Measurements from ENCODE around the gene CNOT10. TPM values are rescaled to one million over a fixed set of nuclear protein-coding genes. Genes with fewer than 3 reads are reported as not detected.
"Not testable (repeated sequence)": the region's sequence is repeated elsewhere in the genome, so short reads cannot be mapped to it uniquely, and the experiment has no call there.

CNOT10 gene
- polyA plus RNA-seq, 1 of the 3 experiments (the other 2 are of a cell fraction), result 23.5 TPM

DNA sequence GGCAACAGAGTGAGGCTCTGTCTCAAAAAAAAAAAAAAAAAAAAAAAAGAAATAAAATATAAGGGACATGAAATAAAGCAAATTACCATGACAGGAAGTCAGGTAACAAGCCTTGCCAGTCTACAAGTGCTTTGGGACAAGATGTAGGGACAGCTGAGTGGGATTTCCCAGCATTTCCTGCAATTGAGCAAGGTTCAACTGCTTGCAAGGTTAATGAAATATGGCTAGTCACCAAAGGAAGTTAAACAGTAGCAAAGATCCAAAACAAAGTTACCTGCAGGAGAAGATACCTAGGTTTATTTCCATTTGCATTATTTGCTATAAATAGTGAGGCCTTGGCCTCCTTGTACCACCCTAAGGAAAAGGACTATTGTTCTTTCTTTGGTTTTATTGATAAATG lies 22.3 kb upstream of the CNOT10 start:
- POLR2A ChIA-PET, result no interaction called here

DNA sequence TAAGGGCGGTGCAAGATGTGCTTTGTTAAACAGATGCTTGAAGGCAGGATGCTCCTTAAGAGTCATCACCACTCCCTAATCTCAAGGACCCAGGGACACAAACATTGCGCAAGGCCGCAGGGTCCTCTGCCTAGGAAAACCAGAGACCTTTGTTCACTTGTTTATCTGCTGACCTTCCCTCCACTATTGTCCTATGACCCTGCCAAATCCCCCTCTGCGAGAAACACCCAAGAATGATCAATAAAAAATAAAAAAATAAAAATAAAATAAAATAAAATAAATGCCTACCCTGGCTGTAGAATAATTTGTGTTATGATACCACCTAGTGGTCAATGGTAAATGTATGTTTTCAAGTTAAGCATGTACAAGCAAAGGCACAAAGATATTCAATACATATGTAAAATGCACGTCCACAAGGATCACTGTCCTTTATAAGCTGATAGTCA lies 20.3 kb upstream of the CNOT10 start:
- H3K9me3 ChIP-seq; H3K4me1 ChIP-seq (ENCODE audit: control insufficient read depth in 1 of 2, insufficient read depth in 2 of 2, low read depth in 1 of 2, low read length in 1 of 2); H3F3A ChIP-seq (replicated peaks; ENCODE audit: insufficient read depth); H3K4me2 ChIP-seq; H3K27me3 ChIP-seq (ENCODE audit: insufficient read depth); H4K20me1 ChIP-seq (ENCODE audit: insufficient read depth); H3K36me3 ChIP-seq (replicated peaks in 1 of 2; ENCODE audit: control insufficient read depth in 1 of 2, insufficient read depth in 2 of 2, low read length in 1 of 2); POLR2A ChIA-PET; H3K27ac ChIP-seq (ENCODE audit: low read depth in 2 of 2, low read length in 1 of 2); H3K4me3 ChIP-seq (ENCODE audit: low read depth in 2 of 2, low read length in 1 of 2); H3K9me2 ChIP-seq; H2AFZ ChIP-seq (ENCODE audit: low read depth); H3K79me2 ChIP-seq (ENCODE audit: insufficient read depth); H3K9ac ChIP-seq: not testable (repeated sequence)
- 45% methylated on average over 5 of the region's 5 CpGs for WGBS (ENCODE audit: low lambda C conversion rate)
- peak; percentile 66 for DNase-seq
- CTCF ChIA-PET, result interaction anchor here (0.6 to 14.6 kb wide), 11 partner anchors 11 to 367 kb away, joined by 3 to 114 read pairs (median 3); no protein-coding TSS in a partner anchor
- TF ChIP-seq RAD21 (IDR thresholded peaks at IDR 0.05; ENCODE audit: low read length) (peak; percentile 73), SMC3 (IDR thresholded peaks at IDR 0.05; ENCODE audit: low read depth, low read length) (peak; percentile 50)
- TF ChIP-seq, protein P1, sequence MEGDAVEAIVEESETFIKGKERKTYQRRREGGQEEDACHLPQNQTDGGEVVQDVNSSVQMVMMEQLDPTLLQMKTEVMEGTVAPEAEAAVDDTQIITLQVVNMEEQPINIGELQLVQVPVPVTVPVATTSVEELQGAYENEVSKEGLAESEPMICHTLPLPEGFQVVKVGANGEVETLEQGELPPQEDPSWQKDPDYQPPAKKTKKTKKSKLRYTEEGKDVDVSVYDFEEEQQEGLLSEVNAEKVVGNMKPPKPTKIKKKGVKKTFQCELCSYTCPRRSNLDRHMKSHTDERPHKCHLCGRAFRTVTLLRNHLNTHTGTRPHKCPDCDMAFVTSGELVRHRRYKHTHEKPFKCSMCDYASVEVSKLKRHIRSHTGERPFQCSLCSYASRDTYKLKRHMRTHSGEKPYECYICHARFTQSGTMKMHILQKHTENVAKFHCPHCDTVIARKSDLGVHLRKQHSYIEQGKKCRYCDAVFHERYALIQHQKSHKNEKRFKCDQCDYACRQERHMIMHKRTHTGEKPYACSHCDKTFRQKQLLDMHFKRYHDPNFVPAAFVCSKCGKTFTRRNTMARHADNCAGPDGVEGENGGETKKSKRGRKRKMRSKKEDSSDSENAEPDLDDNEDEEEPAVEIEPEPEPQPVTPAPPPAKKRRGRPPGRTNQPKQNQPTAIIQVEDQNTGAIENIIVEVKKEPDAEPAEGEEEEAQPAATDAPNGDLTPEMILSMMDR (IDR thresholded peaks at IDR 0.05), result peak; percentile 61

More for the DNA sequence above, 22.3 kb upstream of the CNOT10 start:
- Histone ChIP-seq H4K20me1 (ENCODE audit: insufficient read depth) (no peaks in the 10 kb centered on the region), H3K79me2 (ENCODE audit: insufficient read depth) (no peaks in the 10 kb centered on the region), H3K36me3 (replicated peaks in 1 of 2; ENCODE audit: control insufficient read depth in 1 of 2, insufficient read depth in 2 of 2, low read length in 1 of 2) (no peaks in the 10 kb centered on the region), H3K4me3 (ENCODE audit: low read depth in 2 of 2, low read length in 1 of 2) (no peak overlapping the region), H3K4me1 (ENCODE audit: control insufficient read depth in 1 of 2, insufficient read depth in 2 of 2, low read depth in 1 of 2, low read length in 1 of 2) (no peaks in the 10 kb centered on the region), H3K9me3 (no peaks in the 10 kb centered on the region), H3F3A (replicated peaks; ENCODE audit: insufficient read depth) (no peaks in the 10 kb centered on the region), H3K27me3 (ENCODE audit: insufficient read depth) (no peaks in the 10 kb centered on the region), H3K9ac (no peak overlapping the region), H3K9me2 (no peaks in the 10 kb centered on the region), H3K27ac (ENCODE audit: low read depth in 2 of 2, low read length in 1 of 2) (no peak overlapping the region), H3K4me2 (no peak overlapping the region), H2AFZ (ENCODE audit: low read depth) (no peak overlapping the region)
- DNase-seq, result no peak
- CTCF ChIA-PET, result interaction anchor here (0.6 to 14.6 kb wide), 3 partner anchors 119 to 195 kb away, joined by 3 to 114 read pairs (median 3); no protein-coding TSS in a partner anchor
- TF ChIP-seq NRF1 (IDR thresholded peaks at IDR 0.05; ENCODE audit: low read depth, low read length) (no peak), NFIC (IDR thresholded peaks at IDR 0.05; ENCODE audit: borderline replicate concordance) (no peak), RFX5 (IDR thresholded peaks at IDR 0.05; ENCODE audit: low read length) (no peak), JUND (IDR thresholded peaks at IDR 0.05) (no peak), MXI1 (IDR thresholded peaks at IDR 0.05; ENCODE audit: low read depth, low read length) (no peak), RAD21 (IDR thresholded peaks at IDR 0.05; ENCODE audit: low read length) (no peak), SIN3A (IDR thresholded peaks at IDR 0.05; ENCODE audit: borderline replicate concordance, low read depth, low read length) (no peak), ELF1 (IDR thresholded peaks at IDR 0.05) (no peak), TAF1 (IDR thresholded peaks at IDR 0.05; ENCODE audit: borderline replicate concordance, low read depth, low read length) (no peak), TCF12 (IDR thresholded peaks at IDR 0.05) (no peak), FOXJ3 (CRISPR knock-in tag; IDR thresholded peaks at IDR 0.05) (no peak), FOXM1 (IDR thresholded peaks at IDR 0.05; ENCODE audit: low read depth) (no peak), TEAD4 (IDR thresholded peaks at IDR 0.05; ENCODE audit: borderline replicate concordance, insufficient read depth) (no peak)
- TF ChIP-seq, protein P2, sequence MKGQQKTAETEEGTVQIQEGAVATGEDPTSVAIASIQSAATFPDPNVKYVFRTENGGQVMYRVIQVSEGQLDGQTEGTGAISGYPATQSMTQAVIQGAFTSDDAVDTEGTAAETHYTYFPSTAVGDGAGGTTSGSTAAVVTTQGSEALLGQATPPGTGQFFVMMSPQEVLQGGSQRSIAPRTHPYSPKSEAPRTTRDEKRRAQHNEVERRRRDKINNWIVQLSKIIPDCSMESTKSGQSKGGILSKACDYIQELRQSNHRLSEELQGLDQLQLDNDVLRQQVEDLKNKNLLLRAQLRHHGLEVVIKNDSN (IDR thresholded peaks at IDR 0.05; ENCODE audit: borderline replicate concordance, low read depth), result no peak
- TF ChIP-seq, protein P3, sequence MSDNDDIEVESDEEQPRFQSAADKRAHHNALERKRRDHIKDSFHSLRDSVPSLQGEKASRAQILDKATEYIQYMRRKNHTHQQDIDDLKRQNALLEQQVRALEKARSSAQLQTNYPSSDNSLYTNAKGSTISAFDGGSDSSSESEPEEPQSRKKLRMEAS (IDR thresholded peaks at IDR 0.05; ENCODE audit: low read depth), result no peak
